B cell (primary cell): ENCODE results near the gene SUMO2.

ENCODE experiments used
- EZH2 ChIP-seq: IDR thresholded peaks from 2 replicates; pipeline ENCODE4 v1.6.1; 2012; ENCODE audit warnings: borderline replicate concordance, low read depth, mild to moderate bottlenecking, moderate library complexity, low read length; ENCODE audit not compliant: insufficient read depth, poor library complexity, severe bottlenecking
- TF ChIP-seq, protein P1 (sequence below): fragments of 200-600 bp; IDR thresholded peaks from one replicate; pipeline ENCODE4 v1.8.0; 2022; ENCODE audit warnings: antibody characterized with exemption, mild to moderate bottlenecking

GRCh38 chr17:75182569-75183436 is at the start of gene SUMO2:
- TF ChIP-seq, protein P1, sequence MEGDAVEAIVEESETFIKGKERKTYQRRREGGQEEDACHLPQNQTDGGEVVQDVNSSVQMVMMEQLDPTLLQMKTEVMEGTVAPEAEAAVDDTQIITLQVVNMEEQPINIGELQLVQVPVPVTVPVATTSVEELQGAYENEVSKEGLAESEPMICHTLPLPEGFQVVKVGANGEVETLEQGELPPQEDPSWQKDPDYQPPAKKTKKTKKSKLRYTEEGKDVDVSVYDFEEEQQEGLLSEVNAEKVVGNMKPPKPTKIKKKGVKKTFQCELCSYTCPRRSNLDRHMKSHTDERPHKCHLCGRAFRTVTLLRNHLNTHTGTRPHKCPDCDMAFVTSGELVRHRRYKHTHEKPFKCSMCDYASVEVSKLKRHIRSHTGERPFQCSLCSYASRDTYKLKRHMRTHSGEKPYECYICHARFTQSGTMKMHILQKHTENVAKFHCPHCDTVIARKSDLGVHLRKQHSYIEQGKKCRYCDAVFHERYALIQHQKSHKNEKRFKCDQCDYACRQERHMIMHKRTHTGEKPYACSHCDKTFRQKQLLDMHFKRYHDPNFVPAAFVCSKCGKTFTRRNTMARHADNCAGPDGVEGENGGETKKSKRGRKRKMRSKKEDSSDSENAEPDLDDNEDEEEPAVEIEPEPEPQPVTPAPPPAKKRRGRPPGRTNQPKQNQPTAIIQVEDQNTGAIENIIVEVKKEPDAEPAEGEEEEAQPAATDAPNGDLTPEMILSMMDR, result no peak
- no peak for TF ChIP-seq EZH2
